Measurements from ENCODE around the gene FN3KRP. TPM values are rescaled to one million over a fixed set of nuclear protein-coding genes. Genes with fewer than 3 reads are reported as not detected.
"Not testable (repeated sequence)": the region's sequence is repeated elsewhere in the genome, so short reads cannot be mapped to it uniquely, and the experiment has no call there.

FN3KRP gene
- total RNA-seq, 1 donor from 2014 or later: 24.1 TPM

GRCh38 chr17:82769041-82769440 is 52.5 kb downstream of the FN3KRP start:
- no peak for DNase-seq (ENCODE audit: low spot score in 2 of 2)
- no peak for FAIRE-seq

GRCh38 chr17:82772026-82772425 is 55.5 kb downstream of the FN3KRP start:
- FAIRE-seq: no peak
- DNase-seq (ENCODE audit: low spot score in 2 of 2): no peak

- not testable (repeated sequence) for DNase-seq (ENCODE audit: low spot score in 2 of 2); FAIRE-seq
These were observed 58.0 kb downstream of the FN3KRP start for GRCh38 chr17:82774456-82774855.

GRCh38 chr17:82775001-82775823 is 58.7 kb downstream of the FN3KRP start:
- FAIRE-seq (no peak), DNase-seq (ENCODE audit: low spot score in 2 of 2) (peak; percentile 76 to 86)

GRCh38 chr17:82776454-82776853 is 59.9 kb downstream of the FN3KRP start:
- FAIRE-seq: no peak
- no peak for DNase-seq (ENCODE audit: low spot score in 2 of 2)

Small RNA genes within 50 kb of the gene (small RNA-seq; reads per million reads assigned to genes)
- gene MIR4525: not detected

Other genes starting within 250 kb of the FN3KRP start
- gene FOXK2, start 197.0 kb upstream of the FN3KRP start, total RNA-seq: 40.8 TPM
- 45.2 TPM for gene WDR45B, start 68.3 kb upstream of the FN3KRP start, total RNA-seq
- 18.3 TPM for gene RAB40B, start 18.0 kb upstream of the FN3KRP start, total RNA-seq
- gene FN3K, start 18.9 kb downstream of the FN3KRP start, total RNA-seq: 9.8 TPM
- 73.8 TPM for gene TBCD, start 35.4 kb downstream of the FN3KRP start, total RNA-seq
- gene ZNF750, start 123.3 kb downstream of the FN3KRP start, total RNA-seq: not detected

Measured in frontal cortex (tissue), 4 donors.